Smooth muscle cell of the umbilical artery (primary cell): ENCODE results near the gene S1PR4. TPM values are rescaled to one million over a fixed set of nuclear protein-coding genes. Genes with fewer than 3 reads are reported as not detected.

ENCODE experiments used
- total RNA-seq: library from RNA; depleted of rRNA; stranded (reverse); fragments of >200 nt; gene quantifications from 2 replicates; pipeline ENCODE4 v1.2.3, GENCODE V29; 2014

S1PR4 gene
- under 0.01 TPM in 1 of 2 replicates, not detected in the other for total RNA-seq

GRCh38 chr19:3178377-3178972 is at the start of gene S1PR4:
S1PR4 (plus strand) TSS chr19:3178769; CDS start chr19:3178793, 24 bp downstream.

GRCh38 chr19:3135961-3136683 is 42.4 kb upstream of the S1PR4 start, which contains the start of gene GNA15:
GNA15 (plus strand) TSS chr19:3136033; CDS start chr19:3136451, 418 bp downstream.

GRCh38 chr19:3185461-3186159 is 7.0 kb downstream of the S1PR4 start, which contains the start of gene NCLN:
NCLN (plus strand) TSS chr19:3185930; CDS start chr19:3186031, 101 bp downstream.

GRCh38 chr19:3224346-3225168 is 46.0 kb downstream of the S1PR4 start, which contains the start of gene CELF5:
CELF5 (plus strand) TSS chr19:3224661; CDS start chr19:3224740, 79 bp downstream.

Other genes starting within 250 kb of the S1PR4 start
- gene ZNF77, start 233.8 kb upstream of the S1PR4 start, total RNA-seq: 4.2 and 5.0 TPM in 2 replicates
- 0.55 and 0.89 TPM in 2 replicates for gene TLE6, start 201.2 kb upstream of the S1PR4 start, total RNA-seq
- gene TLE2, start 149.5 kb upstream of the S1PR4 start, total RNA-seq: 0.88 and 0.89 TPM in 2 replicates
- 84.3 and 153 TPM in 2 replicates for gene TLE5, start 116.3 kb upstream of the S1PR4 start, total RNA-seq
- 55.5 and 57.3 TPM in 2 replicates for gene GNA11, start 84.4 kb upstream of the S1PR4 start, total RNA-seq
- gene GNA15, start 42.7 kb upstream of the S1PR4 start, total RNA-seq: under 0.01 and 0.46 TPM in 2 replicates
- 65.6 and 85.4 TPM in 2 replicates for gene NCLN, start 7.2 kb downstream of the S1PR4 start, total RNA-seq
- not detected in 2 replicates for gene CELF5, start 45.9 kb downstream of the S1PR4 start, total RNA-seq
- gene NFIC, start 187.8 kb downstream of the S1PR4 start, total RNA-seq: 38.3 and 102 TPM in 2 replicates